GM12801 (cell line): Measurements from ENCODE around the gene LRRC45.

Source experiments
- CTCF ChIP-seq: IDR thresholded peaks from one replicate; pipeline ENCODE4 v1.5.1; 2011; ENCODE audit warnings: control low read depth; ENCODE audit not compliant: insufficient read length; ENCODE audit errors: extremely low read depth

The LRRC45 gene

DNA sequence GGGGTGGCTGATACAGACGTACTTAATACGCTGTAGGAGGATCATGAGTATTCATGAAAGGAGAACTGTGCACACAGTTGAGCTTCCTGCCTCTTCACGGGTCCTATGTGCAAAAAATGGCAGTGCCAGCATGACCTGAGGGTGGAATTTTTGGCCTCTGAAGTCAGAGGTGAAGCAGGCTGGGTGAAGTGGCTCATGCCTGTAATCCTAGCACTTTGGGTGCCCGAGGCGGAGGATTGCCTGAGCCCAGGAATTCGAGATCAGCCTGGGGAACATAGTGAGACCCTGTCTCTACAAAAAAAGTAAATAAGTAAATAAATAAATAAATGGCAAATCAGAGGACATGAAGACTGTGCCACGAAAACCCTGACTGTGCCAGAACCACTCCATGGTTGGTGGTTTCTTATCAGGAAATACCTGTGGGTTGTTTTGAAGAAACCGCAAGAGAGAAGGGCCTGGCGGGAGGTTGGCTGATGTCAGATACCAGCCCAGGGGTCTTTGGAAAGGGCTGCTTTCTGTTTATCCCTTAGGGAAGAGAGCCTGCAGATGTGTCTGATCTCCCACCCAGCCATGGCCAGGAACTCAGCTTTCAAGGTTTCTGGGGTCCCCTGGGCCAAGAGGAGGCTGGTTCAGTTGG lies 42.3 kb upstream of the LRRC45 start:
- no peak for TF ChIP-seq CTCF

DNA sequence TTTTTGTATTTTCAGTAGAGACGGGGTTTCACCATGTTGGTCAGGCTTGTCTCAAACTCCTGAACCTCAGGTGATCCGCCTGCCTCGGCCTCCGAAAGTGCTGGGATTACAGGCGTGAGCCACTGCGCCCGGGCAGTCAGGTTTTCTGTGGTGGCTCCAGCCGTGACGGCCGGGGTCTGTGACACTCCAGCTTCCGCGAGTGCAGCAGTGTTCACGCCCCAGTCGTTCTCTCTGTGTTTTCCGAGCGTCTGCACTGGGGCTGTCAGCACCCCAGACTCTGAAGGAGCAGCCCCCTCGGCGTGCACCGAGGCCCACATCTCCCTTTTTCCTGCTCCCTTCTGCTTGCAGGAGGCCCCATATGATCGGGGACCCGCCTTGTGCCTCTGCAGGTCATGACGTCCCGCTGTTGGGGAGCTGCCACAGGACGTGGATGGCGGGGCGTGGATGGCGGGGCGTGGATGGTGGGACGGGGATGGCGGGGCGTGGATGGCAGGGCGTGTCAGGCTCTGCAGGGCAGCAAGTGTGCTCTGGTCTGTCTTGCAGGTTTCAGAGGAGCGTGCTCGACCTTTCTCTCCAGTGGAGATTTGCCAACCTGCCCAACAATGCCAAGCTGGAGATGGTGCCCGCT lies 40.0 kb upstream of the LRRC45 start:
- no peak for TF ChIP-seq CTCF

- no peak for TF ChIP-seq CTCF
Measured at GRCh38 chr17:81983639-81984373, 39.3 kb upstream of the LRRC45 start.

GRCh38 chr17:81984773-81985410 lies 38.2 kb upstream of the LRRC45 start:
- no peak for TF ChIP-seq CTCF

GRCh38 chr17:81986606-81987005 lies 36.5 kb upstream of the LRRC45 start:
- TF ChIP-seq CTCF: no peak

DNA sequence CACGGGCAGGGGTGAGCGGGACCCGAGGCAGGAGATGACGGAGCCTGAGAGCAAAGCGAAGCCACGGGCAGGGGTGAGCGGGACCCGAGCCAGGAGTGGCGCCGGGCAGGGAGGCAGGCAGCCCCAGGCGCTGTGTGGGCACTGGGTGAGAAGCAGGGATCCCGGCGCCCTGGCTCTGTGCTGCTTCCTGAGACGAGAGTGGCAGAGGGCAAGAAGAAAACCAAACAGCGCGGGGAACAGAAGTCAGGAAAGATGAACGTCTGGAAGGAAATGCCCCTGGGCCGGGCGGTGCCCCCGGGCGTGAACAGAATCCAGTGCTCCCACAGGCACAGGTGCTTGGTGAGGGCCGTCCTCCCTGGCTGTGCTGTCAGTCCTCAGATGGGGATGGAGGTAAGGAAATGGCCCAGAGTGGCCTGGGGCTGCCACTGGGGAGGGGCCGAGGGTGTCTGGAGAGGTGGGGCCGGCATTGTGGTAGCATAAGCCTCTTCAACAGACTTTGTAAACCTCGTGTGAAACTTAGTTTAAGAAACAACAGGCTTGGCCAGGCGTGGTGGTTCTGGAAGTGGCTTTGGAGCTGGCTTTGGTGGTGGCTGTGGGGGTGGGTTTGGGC lies 35.8 kb upstream of the LRRC45 start:
- TF ChIP-seq CTCF: no peak
